ENCODE measurements around the gene TTC1. TPM values are rescaled to one million over a fixed set of nuclear protein-coding genes. Genes with fewer than 3 reads are reported as not detected.

The TTC1 gene
- total RNA-seq, 1 donor from 2014 or later = 50.3 TPM

GRCh38 chr5:160040471-160040835, 31.5 kb downstream of the TTC1 start:
- DNase-seq (ENCODE audit: low read depth) = no peak
- no peak overlapping the region for H3K4me3 ChIP-seq (ENCODE audit: low read depth, low read length)
- TF ChIP-seq CTCF (conservative IDR thresholded peaks at IDR 0.05; ENCODE audit: low read depth, low read length) = no peak

GRCh38 chr5:160042671-160043070, 33.7 kb downstream of the TTC1 start:
- TF ChIP-seq CTCF (conservative IDR thresholded peaks at IDR 0.05; ENCODE audit: low read depth, low read length) = no peak
- no peak overlapping the region for H3K4me3 ChIP-seq (ENCODE audit: low read depth, low read length)

DNA sequence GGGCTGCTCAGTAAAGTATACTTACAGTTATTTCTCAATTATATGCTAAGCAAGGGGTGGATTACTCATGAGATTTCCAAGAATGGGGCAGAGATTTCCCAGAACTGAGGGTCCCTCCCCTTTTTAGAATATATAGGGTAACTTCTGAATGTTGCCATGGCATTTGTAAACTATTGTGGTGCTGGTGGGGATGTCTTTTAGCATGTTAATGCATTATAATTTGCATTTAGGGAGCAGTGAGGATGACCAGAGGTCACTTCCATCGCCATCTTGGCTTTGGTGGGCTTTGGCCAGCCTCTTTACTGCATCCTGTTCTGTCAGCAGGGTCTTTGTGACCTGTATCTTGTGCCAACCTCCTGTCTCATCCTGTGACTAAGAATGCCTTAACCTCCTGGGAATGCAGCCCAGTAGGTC, 35.5 kb downstream of the TTC1 start:
- no peak overlapping the region for H3K4me3 ChIP-seq (ENCODE audit: low read depth, low read length)

More at GRCh38 chr5:160042671-160043070, 33.7 kb downstream of the TTC1 start:
- no peak for DNase-seq (ENCODE audit: low read depth)

DNA sequence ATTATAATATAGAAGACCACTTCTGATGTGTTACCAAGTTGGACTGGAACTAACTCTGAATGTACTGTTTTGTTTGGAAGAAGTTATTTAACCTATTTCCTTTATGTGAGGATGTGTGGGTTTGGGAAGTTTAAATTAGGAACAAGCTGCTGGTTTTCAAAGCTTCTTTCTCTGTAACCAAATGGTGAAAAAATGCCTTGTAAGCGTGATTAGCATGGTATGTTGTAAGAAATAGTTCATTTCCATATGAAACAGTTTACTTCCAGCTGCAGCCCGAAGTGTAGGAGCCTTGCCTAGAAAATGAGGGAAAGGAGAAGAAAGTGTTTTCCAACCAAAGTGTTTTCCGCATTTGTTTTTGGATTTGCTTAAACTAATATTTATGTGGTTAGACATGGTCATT, 36.0 kb downstream of the TTC1 start:
- H3K4me3 ChIP-seq (ENCODE audit: low read depth, low read length) = no peak overlapping the region
- no peak for TF ChIP-seq CTCF (conservative IDR thresholded peaks at IDR 0.05; ENCODE audit: low read depth, low read length)
- no peak for DNase-seq (ENCODE audit: low read depth)

More for the DNA sequence above, 35.5 kb downstream of the TTC1 start:
- no peak for DNase-seq (ENCODE audit: low read depth)
- TF ChIP-seq CTCF (conservative IDR thresholded peaks at IDR 0.05; ENCODE audit: low read depth, low read length) = no peak

- DNase-seq (ENCODE audit: low read depth) = no peak
- TF ChIP-seq CTCF (conservative IDR thresholded peaks at IDR 0.05; ENCODE audit: low read depth, low read length) = no peak
- H3K4me3 ChIP-seq (ENCODE audit: low read depth, low read length) = no peak overlapping the region
Measured at GRCh38 chr5:160047423-160047822, 38.5 kb downstream of the TTC1 start.

- no peak for DNase-seq (ENCODE audit: low read depth)
- no peak overlapping the region for H3K4me3 ChIP-seq (ENCODE audit: low read depth, low read length)
- TF ChIP-seq CTCF (conservative IDR thresholded peaks at IDR 0.05; ENCODE audit: low read depth, low read length) = no peak
Measured at GRCh38 chr5:160048131-160048530, 39.2 kb downstream of the TTC1 start.

DNA sequence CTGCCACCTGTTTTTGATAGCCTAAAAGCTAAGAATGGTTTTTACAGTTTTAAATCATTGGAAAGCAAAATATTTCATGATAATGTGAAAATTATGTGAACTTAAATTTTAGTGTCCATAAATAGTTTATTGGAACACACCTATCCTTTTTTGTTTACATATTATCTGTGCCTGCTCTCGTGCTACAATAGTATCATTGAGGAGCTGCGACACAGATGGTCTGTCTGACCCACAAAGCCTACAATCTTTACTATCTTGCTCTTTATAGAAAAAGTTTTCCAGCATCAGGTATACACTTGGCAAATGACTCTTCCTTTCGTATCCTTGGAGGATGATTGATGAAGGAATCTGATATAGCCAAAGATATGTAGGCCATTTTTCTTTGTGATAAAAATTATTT, 40.2 kb downstream of the TTC1 start:
- no peak for TF ChIP-seq CTCF (conservative IDR thresholded peaks at IDR 0.05; ENCODE audit: low read depth, low read length)
- no peak for DNase-seq (ENCODE audit: low read depth)
- H3K4me3 ChIP-seq (ENCODE audit: low read depth, low read length) = no peak overlapping the region
